ENCODE data around the gene KCNJ14.

DNA sequence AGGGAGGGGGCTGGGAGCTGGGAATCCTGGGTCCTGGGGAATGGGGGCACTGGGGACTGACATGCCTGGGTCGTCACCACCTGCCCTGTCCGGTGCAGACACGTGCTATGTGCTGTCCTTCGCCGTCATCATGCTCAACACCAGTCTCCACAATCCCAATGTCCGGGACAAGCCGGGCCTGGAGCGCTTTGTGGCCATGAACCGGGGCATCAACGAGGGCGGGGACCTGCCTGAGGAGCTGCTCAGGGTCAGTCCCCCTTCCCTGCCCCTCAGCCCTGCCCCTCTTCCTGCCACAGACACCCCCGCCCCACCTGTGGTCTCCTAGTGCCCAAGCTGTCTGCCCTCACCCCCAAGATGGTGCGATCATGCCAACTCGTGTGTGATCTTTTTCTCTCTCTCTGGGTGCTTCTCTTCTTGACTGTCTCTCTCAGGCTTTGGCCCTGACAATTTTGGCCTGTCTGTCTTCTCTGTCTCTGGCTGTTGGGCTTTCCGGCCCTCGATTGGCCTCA, 18.8 kb downstream of the KCNJ14 start:
- TF ChIP-seq, protein P1, sequence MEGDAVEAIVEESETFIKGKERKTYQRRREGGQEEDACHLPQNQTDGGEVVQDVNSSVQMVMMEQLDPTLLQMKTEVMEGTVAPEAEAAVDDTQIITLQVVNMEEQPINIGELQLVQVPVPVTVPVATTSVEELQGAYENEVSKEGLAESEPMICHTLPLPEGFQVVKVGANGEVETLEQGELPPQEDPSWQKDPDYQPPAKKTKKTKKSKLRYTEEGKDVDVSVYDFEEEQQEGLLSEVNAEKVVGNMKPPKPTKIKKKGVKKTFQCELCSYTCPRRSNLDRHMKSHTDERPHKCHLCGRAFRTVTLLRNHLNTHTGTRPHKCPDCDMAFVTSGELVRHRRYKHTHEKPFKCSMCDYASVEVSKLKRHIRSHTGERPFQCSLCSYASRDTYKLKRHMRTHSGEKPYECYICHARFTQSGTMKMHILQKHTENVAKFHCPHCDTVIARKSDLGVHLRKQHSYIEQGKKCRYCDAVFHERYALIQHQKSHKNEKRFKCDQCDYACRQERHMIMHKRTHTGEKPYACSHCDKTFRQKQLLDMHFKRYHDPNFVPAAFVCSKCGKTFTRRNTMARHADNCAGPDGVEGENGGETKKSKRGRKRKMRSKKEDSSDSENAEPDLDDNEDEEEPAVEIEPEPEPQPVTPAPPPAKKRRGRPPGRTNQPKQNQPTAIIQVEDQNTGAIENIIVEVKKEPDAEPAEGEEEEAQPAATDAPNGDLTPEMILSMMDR (IDR thresholded peaks at IDR 0.05; ENCODE audit: borderline replicate concordance, extremely low read depth, low read length, poor library complexity, severe bottlenecking) = no peak
- no peak for TF ChIP-seq EZH2 (IDR thresholded peaks at IDR 0.05; ENCODE audit: borderline replicate concordance, low read depth, low read length, severe bottlenecking)
